ENCODE measurements around the gene TMEM255B.

DNA sequence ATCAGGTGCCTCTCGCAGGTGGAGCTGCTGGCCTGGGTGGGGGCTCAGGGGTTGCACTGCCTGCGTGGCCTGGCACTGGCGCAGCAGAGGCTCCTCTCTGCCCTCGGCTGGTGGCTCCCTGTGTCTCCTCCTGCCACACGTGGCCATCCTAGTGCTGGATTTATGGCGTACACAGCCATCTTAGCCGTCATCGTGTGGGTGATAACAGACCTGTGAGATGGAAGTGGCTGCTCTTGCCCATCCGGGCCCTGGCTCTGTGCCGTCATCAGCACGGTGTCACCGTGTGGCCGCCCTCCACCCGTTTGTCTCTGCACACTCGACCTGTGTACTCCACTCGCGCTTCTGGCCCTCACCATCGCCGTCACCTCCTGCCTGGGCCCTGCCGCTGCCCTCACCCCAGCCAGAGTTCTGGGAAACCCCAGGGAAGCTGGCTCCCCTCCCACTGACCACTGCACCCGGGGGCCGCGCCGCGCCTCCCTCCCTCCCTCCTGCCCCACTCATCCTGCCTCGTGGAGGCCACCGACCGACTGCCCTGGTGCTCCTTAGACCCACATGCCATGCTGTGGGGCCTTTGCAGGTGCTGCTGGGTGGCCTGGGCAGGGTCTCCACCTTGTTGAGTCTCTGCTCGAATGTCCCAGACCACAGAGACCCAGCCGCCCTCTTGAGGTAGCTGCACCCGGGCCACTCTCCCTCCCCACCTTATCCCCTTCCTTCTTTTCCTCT lies 29.5 kb downstream of the TMEM255B start:
- TF ChIP-seq, protein P1, sequence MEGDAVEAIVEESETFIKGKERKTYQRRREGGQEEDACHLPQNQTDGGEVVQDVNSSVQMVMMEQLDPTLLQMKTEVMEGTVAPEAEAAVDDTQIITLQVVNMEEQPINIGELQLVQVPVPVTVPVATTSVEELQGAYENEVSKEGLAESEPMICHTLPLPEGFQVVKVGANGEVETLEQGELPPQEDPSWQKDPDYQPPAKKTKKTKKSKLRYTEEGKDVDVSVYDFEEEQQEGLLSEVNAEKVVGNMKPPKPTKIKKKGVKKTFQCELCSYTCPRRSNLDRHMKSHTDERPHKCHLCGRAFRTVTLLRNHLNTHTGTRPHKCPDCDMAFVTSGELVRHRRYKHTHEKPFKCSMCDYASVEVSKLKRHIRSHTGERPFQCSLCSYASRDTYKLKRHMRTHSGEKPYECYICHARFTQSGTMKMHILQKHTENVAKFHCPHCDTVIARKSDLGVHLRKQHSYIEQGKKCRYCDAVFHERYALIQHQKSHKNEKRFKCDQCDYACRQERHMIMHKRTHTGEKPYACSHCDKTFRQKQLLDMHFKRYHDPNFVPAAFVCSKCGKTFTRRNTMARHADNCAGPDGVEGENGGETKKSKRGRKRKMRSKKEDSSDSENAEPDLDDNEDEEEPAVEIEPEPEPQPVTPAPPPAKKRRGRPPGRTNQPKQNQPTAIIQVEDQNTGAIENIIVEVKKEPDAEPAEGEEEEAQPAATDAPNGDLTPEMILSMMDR (IDR thresholded peaks at IDR 0.05; ENCODE audit: low read length): no peak
- TF ChIP-seq EZH2phosphoT487 (IDR thresholded peaks at IDR 0.05; ENCODE audit: low read length): no peak
